Stimulated activated CD4-positive, alpha-beta T cell treated with anti-CD3 and anti-CD28 coated beads, Interleukin-12 subunit alpha, Interleukin-12 subunit beta, amount 100 ng/mL, for 4 hours (primary cell): Measurements from ENCODE around the gene KCNH1.
"Not testable (repeated sequence)": the region's sequence is repeated elsewhere in the genome, so short reads cannot be mapped to it uniquely, and the experiment has no call there.

Source experiments
- DNase-seq: peaks from one replicate; pipeline ENCODE4 v3.0.0-alpha.2; 2020

The KCNH1 gene

DNA sequence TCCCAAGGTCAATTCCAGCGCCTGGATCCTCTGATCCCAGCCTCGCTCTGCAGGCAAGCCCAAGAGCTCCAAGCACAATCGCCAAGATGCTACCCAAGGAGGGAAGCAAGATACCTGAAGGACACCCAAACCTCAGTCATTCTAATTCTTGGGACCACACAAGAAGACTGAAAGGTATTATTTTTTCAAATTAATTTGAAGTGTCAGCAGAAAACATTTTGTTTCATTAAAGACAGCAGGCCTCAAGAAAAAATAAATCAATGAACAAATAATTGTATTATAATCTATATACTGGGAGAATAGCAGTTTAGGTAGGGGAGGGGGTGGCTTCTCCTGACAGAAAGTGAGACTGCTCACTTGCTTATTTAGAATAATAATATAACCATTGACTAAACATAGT, 457.4 kb downstream of the KCNH1 start:
- DNase-seq, result no peak

DNA sequence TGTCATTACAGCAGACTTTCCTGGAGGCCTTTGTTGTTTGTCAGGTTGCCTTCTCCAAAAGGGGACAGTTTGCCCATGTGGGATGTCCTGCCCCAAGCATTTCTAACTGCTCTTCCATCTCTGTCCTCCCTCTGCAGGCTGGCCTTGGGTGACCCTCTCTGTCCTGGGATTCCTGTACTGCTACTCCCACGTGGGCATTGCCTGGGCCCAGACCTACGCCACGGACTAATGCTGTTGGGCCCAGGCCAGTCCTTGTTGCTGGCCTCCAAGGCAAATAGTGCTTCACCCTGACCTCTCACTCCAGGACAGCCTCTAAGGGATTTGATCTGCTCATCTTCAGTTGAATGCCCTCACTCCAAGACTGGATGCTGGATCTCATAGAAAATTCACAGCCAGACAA, 459.8 kb downstream of the KCNH1 start:
- DNase-seq, result no peak

DNA sequence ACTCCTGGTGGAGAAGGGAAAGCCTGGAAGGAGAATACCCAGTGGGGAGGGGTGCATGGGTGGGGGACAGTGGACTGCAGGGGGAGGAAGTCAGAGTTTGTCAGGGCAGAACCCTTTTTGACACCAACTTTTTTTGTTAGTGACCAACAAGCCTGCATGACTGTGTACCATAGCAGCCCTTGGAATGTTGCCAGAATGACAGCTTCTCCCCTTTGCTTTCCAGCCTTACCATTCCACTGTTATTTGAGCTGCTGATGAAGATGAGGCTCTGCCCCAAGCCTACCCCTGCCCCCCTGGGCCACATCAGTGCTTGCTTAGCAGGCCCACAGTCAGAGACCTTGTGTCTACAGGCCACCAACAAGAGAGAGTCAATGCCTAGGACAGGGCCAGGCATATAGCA, 464.0 kb downstream of the KCNH1 start:
- DNase-seq, result no peak

DNA sequence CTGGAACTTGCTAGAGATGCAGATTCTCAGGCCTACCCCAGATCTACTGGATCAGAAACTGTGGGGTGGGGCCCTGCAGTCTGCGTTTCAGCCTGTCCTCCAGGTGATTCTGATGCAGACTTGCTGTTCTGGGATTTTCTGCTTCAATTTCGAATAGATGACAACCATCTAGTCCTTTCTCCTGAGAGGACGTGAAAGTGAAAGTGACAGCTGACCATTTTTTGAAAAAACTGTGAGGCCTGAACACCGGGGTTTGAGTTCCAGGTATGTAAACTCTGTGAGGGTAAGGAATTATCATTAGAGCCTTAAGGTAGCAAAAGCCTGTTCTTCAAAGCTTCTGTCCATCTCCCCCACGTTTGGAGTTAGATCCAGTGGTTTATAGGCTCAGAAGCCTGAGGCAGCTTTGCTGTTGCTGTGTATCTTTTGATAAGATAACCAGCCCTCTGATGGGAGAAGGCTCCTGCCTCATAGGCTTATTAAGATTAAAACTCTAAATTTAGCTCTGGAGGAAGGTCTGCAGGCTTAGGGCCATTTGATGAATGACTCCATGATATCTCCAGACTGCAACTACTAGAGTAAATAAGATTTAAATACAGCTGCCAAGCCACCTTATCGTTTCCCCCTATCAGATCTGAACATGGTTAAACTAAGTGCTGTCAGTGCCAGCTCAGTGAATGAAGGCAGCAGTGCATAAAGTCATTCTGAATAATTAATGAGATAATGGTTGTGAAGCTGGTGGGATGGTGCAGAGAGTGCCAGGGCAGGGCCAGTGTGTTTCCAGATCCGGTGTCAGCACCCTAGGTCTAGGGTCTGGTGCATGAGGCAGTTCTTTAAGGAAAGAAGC, 470.0 kb downstream of the KCNH1 start:
- DNase-seq, result no peak

DNA sequence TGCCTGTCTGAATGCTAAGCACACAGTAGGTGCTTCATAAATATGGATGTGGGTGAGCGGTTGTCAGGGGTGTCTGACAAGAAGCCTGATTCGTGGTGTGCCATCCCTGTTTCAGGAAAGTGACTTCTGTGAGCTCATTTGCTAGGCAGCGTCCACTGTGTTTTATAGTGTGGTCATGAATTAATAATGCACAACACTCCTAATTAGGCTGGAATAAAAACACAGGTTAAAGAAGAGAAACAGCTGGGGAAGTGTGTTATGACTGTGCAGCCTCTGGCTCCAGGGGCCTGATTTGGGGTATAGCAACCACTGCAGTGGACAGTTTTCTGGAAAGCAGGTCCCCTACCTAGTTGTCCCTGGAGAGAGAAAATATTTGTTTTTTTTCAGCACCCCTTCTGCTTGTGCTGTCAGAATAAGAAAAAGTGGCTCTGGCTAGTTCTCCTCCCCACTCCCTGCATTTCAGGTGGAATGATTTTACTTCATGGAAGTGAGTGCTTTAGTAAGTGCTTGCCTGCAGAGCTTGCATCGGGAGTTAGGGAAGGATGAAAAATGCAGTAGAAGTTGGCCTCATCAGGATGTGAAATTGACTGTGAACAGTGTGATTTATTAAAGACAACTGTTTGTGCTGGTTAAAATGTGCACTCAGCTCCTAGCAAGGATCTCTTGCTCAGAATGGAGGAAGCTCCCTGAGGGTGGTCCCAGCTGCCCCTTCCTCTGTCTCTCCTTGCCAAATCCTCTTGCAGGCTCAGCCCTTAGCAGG, 471.5 kb downstream of the KCNH1 start:
- no peak for DNase-seq

DNA sequence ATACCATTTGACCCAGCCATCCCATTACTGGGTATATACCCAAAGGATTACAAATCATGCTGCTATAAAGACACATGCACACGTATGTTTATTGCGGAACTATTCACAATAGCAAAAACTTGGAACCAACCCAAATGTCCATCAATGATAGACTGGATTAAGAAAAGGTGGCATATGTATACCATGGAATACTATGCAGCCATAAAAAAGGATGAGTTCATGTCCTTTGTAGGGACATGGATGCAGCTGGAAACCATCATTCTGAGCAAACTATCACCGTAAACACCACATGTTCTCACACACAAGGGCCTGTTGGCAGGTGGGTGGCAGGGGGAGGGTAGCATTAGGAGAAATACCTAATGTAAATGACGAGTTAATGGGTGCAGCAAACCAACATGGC, 472.4 kb downstream of the KCNH1 start:
- not testable (repeated sequence) for DNase-seq

DNA sequence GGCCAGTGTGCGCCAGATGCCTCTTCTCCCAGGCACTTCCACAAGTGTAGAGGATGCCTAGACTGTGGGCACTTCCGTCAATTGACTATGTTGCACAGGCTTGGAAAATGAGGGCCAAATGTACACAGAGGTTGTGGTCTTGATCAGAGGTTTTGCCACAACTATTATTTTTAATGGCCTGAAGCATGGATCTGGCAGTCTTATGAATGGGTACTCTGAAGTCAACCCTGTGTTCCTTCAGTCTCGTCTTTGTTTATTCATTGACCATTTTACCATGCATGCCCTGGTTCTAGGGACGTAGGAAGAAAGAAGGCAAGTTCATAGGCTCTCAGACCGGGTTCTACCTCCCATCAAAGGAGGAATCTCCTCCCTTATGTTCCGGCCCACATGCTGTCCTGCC, 476.1 kb downstream of the KCNH1 start:
- no peak for DNase-seq

DNA sequence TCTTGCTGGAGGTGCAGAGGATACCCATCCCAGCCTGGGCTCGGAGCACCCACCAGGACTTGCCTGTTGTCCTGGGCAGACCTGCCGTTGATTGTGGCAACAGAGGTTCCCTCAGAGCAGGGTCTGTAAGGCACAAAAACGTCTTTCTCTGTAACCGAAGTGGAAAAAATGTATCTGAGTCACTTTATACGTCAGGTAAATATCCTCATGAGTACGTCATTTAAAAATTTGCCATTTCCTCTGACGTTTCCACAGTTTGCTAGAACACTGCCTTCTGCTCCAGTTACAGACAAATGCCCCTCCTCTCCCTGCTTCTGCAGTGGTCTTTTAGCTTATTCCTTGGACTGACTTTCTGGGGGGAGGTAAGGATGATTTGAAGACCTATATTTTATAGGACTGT, 478.4 kb downstream of the KCNH1 start:
- DNase-seq, result no peak

DNA sequence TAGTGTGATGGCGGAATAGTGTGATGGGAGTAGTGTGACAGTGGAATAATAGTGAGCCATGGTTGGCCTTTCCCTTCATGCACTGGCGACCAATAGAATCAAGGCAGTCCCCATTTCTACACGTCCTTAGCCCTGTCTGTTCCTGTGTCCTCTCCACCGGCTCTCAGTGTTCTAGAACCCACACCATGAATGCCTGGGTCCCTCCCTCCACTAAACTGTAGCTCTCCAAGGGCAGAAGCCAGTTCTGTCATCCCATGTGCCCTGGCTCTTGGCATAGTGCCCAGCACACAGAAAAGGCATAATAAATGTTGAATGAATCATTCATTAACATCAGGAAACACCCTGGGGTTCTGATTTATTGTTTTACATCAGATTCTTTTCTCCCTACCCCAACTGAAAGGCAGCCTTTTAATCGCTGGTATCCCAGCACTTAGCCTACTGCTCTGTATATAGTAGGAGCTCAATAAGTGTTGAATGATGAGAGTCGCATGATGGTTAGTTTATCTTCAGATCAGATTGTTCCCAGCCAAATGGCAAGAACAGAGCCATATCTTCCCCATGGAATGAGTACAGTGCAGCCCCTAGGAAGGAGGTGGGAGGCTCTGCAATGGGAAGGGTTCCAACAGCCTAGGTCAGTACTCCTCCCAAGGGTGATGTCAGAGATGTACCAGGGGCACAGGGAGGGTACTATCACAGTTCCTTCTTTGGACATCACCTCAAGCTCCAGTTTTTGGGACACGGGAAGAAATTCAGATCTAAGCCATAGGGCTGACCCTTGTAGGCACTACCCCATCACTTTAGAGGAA, 479.6 kb downstream of the KCNH1 start:
- DNase-seq, result no peak

DNA sequence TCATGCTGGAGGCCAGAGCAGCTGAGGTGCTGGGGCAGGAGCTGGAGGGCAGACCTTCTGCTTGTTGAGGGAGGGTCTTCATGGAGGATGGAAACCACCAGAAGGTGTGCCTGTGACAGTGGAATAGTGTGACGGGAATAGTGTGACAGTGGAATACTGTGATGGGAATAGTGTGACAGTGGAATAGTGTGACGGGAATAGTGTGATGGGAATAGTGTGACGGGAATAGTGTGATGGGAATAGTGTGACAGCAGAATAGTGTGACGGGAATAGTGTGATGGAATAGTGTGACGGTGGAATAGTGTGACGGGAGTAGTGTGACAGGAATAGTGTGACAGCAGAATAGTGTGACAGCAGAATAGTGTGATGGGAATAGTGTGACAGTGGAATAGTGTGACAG, 480.2 kb downstream of the KCNH1 start:
- DNase-seq, result no peak

DNA sequence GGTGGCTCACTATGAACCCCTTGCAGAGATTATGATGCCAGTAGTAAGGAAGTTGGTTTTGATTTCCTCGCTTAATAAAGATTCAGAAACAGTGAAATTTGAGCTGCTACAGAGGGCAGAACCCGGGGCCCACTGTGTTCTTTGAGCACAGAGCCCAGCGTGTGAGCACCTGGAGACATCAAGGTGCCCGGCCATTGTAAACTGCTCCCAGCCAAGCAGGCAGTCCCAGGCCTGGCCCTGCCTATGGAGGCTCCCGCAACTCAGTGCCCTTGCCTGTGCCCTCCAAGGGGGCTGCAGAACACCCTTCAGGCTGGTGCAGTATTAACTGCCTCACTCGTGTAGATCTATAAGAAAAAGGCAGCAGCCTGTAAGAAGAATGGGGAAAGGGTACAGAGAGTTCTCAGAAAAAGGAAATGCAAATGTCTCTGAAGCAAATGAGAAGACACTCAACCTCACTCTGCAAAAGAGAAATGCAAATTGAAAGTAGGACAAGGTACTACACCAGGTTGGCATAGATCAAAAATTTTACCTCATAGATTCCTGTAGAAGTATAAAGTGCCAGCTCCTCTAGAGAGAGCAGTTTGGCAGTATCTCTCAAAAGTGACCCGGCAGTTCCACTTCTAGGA, 481.5 kb downstream of the KCNH1 start:
- DNase-seq, result no peak

DNA sequence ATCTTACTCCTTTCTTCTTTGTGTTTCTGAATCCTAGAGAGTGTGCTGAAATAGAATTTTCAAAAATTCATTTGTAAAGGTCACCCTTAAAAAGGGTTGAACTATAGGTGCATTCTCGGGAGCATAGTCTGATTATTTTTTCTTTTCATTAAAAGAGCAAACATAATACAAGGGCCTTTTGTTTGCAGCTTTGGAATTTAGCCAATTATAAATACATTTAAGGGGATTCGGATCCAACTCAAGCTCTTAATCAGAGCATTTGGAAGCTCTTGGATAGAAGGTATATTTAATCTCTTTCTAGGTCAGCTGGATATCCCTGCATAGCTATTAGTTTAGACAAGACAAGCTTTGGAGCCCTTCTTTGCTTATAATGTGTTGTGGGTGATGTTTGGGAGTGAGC, 483.5 kb downstream of the KCNH1 start:
- no peak for DNase-seq

DNA sequence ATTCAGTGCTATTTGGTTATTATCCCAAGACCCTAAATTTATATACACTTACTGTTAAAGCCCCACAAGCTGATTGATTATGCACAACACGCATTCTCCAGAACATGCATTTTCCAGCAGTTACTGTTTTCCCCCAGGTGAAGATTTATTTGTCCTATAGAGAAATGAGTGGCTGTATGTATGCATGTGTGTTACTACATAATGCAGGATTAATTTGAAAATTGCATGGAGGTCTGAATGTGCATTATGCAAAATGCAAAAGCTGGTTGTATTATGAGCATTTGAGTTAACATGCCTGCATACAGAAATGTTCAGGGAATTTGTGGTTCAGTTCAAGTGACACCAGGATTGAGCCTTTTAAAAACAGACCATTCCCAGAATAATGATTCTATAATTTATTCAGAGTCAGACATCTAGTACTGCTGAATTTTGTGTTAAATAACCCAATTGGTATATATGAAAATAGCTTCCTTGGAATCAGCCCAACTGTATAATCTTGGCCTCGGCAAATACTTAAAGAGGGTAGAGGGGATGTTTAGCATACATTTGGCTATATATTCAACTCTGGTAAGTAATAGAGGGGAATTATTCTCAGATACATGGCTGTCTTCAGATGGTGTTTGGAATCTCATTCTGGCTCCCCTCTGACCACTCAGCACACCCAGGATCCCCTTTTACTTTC, 485.2 kb downstream of the KCNH1 start:
- no peak for DNase-seq

DNA sequence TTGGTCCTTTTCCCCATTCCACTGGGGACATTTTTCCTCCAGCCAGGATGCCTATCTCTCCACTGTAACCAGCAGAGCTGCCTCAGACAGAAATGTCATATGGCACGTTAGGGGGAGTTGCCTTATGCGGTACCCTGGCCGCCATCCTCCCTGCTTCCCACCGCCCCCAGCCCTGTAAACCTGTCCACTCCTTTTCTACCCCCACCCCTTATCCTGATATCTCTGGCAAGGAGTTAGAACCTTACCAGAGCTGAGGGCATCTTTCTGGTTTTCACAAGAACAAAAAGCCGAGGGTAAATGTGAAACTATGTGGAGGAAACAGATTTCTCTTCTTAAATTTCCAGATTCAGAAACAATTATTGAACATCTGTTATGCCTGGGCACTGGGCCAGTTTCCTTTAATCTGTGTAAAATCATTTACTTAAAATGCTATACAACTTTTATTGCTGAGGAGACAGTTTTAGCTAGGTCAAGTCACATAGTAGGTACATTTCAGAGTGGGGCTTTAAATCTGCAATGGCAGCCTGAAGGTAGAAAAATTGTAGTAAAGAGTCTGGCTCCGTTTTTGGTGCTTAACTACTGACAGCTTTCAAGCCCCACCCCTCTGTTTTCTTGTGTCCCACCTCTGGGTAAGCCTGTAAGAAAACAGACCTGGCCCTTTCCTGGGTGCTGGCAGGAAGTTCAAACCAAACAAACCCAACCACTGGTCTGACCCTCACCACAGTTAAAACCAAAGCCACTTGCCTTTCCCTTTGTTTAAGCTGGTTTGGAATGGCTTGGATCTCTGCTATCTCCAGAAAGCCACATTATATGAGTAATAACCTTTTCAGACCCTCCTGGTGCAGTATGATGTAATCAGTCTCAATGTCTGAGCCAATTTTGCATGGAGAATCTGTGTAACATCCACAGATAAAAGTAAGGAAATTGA, 486.3 kb downstream of the KCNH1 start:
- no peak for DNase-seq

DNA sequence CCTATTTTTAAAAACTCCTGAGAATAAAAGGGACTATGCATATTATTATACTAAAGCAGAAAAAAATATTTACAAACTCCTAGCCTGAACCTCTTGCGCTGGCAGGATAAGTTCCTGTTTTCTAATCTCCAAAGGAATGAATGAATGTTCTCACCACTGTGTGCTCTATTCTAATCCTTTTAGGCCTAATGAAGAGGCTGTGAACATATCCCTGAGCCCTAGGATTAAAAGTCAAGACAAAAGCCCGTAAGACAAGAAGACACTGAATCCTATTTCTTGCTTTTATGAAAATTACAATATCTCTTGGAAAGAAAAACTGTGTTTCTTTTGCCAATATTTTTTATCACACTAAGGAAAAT, 487.7 kb downstream of the KCNH1 start:
- no peak for DNase-seq

DNA sequence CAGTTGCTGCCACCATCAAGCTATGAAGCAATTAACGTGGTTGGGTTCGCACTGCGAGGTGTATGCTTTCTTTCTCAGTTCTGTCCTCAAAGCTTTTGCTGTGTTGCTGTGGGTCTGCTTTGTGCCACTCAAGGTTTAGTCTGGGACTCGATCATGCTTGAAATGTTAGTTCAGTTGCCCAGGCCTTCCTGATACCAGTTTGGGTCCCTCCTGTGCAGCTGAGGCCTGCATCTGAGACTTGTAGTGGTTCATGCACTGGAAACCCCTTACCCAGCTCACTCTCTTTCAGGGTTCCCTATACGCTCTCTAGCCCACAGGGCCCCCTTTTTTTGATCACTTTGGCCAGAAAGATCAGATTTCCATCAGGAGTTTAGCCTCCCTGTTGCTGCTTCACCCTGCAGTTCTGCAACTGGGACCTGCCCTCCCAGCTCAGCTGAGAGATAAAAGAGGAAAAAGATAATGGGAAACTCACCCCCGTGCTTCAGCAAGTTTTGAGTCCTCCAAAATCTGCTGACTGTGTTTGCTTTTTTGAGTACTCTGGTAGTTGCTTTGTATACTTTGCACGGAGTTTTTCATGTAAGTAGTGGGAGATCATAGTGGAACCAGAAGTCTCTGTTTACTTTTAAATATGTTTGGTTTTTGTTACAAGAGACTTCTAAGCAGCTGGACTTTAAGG, 488.2 kb downstream of the KCNH1 start:
- DNase-seq, result no peak

DNA sequence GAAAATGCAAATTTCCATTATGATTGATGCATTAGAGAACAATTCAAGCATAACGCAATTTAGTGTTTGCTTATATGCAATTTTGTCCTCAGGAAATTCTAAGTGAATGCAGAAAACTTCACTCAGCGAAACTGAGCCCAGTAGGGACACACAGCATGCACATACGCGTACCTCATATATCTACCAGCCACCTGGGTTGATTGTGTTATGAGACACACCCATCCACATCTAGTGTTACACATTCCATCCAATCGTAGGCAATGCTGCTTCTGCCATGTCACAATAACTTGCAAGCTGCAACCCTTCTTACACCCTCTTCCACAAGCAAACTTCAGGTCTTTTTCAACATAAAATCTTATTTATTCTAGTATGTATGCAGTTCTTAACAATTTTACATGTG, 492.4 kb downstream of the KCNH1 start:
- DNase-seq, result no peak

DNA sequence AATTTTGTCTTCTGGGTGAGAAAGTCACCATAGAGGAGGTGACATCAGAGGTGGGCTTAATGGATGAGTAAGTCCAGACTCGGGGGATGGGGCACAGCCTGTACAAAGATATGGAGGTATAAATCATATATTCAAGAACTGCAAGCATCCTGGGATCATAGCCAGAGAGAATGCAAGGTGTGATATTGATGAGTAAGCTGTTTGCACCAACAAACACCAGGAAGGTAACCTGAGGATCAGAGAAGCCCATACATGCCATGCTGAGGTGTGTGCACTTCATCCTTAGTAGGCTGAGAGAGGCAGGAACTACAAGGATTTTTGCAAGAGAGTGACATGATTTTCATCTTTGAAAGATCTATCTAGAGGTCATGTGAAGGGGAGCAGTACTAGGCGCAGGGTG, 498.8 kb downstream of the KCNH1 start:
- no peak for DNase-seq

DNA sequence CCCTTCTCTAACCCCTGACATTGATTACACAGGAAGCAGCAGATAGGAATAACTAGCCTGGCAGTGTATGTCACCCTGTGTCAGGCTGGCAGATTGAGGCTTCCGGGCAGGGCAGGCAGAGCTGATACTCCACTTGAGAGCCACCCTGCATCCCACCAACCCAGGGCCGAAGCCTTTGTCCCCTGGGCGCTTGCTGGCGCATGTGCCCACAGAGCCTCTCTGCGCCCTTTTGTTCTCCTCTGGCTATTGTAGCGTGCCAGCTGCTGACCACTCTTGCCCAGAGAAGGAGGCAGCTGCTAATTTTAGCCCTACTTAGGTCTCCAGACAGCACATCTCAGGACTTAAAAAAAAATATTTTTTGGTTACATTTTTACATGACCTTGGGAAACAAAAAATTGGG, 500.3 kb downstream of the KCNH1 start:
- DNase-seq, result no peak

DNA sequence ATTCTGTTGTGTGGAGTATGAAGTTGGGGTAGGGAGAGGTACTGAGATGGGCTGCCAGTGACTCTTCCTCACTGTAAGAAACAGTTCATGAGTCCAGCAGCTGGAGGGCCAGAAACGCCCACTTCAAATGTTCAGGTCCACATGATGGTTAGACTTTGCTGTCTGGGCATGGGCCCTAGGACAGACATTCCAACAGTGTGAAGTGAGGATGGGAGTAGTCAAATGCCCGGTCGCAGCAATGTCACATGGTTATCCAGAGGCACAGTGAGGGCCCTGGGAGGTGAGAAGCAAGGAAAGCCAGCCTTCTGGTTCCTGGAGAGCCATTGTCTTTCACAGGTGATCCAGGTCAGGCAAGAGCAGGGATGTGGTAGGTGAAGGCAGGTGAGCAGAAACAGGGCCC, 500.8 kb downstream of the KCNH1 start:
- DNase-seq, result no peak

DNA sequence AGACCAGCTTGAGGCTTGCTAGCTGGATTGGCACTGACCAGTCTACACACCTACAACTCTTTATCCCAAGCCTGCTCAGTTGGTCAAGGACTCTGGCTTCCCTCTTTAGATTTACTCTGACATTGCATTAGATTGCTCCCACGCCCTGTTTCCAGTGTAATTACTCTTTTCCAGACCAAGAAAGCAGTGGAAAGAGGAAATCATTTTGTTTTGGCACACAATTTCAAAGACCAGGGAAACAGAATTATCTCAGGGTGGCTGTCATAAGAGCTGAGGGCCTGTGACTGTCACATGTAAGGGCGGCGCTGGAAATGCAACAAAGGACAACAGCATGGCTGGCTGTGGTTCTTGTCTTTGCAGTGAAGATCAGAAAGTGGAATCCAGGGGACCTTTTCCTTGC, 502.5 kb downstream of the KCNH1 start:
- no peak for DNase-seq
